Measurements from ENCODE around the gene SDHB.

GRCh38 chr1:16978139-16978538 lies 75.7 kb downstream of the SDHB start:
- no peak for TF ChIP-seq ZNF609 (CRISPR knock-in tag; IDR thresholded peaks at IDR 0.05; ENCODE audit: borderline replicate concordance)
- no peak for TF ChIP-seq FOXK1 (CRISPR knock-in tag; IDR thresholded peaks at IDR 0.05; ENCODE audit: borderline replicate concordance, low read depth)
- TF ChIP-seq CTCF (CRISPR knock-in tag; IDR thresholded peaks at IDR 0.05) = no peak
- TF ChIP-seq FOXP1 (IDR thresholded peaks at IDR 0.05) = no peak
- TF ChIP-seq FOXP1 (CRISPR knock-in tag; IDR thresholded peaks at IDR 0.05) = no peak
- no peak for TF ChIP-seq HDAC6 (IDR thresholded peaks at IDR 0.05; ENCODE audit: low read depth, low read length)
- TF ChIP-seq ZNF263 (CRISPR knock-in tag; IDR thresholded peaks at IDR 0.05) = no peak
- TF ChIP-seq ZSCAN31 (CRISPR knock-in tag; IDR thresholded peaks at IDR 0.05; ENCODE audit: low read depth) = no peak

All from HepG2 (cell line).